Islet precursor cell (in vitro differentiated cells): ENCODE measurements around the gene PPP2R2B.

Source experiments
- DNase-seq: peaks from one replicate; pipeline ENCODE4 v3.0.0-alpha.2; 2018

Gene PPP2R2B

DNA sequence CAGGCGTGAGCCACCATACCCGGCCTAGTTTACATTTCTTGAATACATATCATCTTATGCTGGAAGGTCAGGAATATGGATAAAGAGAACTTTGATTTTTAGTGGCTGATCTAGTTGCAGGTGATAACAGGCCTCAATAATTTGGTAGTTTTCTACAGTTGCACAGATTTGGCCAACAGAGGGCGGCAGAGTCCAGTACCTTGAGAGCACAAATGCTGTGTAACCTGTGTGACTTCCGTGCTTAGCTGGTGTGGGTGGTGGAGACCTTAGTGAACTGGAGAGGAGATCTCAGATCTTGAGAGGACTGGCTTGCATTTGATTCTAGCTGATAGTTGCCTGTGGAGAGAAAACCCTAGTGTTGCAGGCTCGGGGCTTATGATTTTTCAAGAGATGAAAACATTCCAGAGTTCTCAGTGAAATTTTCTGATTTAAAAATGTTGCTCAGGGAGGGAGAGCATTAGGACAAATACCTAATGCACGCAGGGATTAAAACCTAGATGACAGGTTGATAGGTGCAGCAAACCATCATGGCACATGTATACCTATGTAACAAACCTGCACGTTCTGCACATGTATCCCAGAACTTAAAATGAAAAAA lies 345.2 kb downstream of the PPP2R2B start:
- DNase-seq: peak; percentile 81
